Stomach smooth muscle (tissue), 2 donors: ENCODE data around the gene FJX1.

ENCODE experiments used
- H3K27ac ChIP-seq: one replicate; pipeline ENCODE4 v1.7.0; 2013; ENCODE audit warnings: mild to moderate bottlenecking, low read length, inconsistent platforms
- H3K27me3 ChIP-seq, 2 donors: one replicate each; pipeline ENCODE4 v1.7.0; 2013; ENCODE audit warnings: low read length in 2 of 2; ENCODE audit not compliant: insufficient read depth in 2 of 2, control insufficient read depth in 1 of 2
- H3K36me3 ChIP-seq, 2 donors: one replicate each; pipeline ENCODE4 v1.7.0; 2013; ENCODE audit warnings: low read length in 2 of 2; ENCODE audit not compliant: control insufficient read depth in 2 of 2, insufficient read depth in 2 of 2
- H3K4me1 ChIP-seq: one replicate; pipeline ENCODE4 v1.7.0; 2013; ENCODE audit warnings: low read length; ENCODE audit not compliant: control insufficient read depth, insufficient read depth
- H3K4me3 ChIP-seq, 2 donors: one replicate each; pipeline ENCODE4 v1.7.0; 2013; ENCODE audit warnings: low read length in 2 of 2
- H3K9ac ChIP-seq, 2 donors: one replicate each; pipeline ENCODE4 v1.7.0; 2013; ENCODE audit warnings: low read length in 2 of 2, mild to moderate bottlenecking in 1 of 2
- H3K9me3 ChIP-seq, 2 donors: one replicate each; pipeline ENCODE4 v1.7.0; 2013; ENCODE audit warnings: low read length in 2 of 2; ENCODE audit not compliant: control insufficient read depth in 2 of 2
- donor health status: healthy.
- donor health status: Pancreatic carcinoma.

The FJX1 gene

GRCh38 chr11:35587972-35588371 lies 30.3 kb upstream of the FJX1 start:
- H3K4me1 ChIP-seq = no peaks in the 10 kb centered on the region
- peaks cover 0 to 5% of the 10 kb centered on the region in 2 donors for H3K27me3 ChIP-seq
- H3K4me3 ChIP-seq = no peak overlapping the region
- no peak overlapping the region for H3K27ac ChIP-seq
- no peaks in the 10 kb centered on the region for H3K9me3 ChIP-seq
- H3K9ac ChIP-seq = no peak overlapping the region
- H3K36me3 ChIP-seq = no peaks in the 10 kb centered on the region

GRCh38 chr11:35588627-35589026 lies 29.6 kb upstream of the FJX1 start:
- Histone ChIP-seq H3K27me3 (peaks cover 0 to 5% of the 10 kb centered on the region in 2 donors), H3K4me3 (no peak overlapping the region), H3K9ac (no peak overlapping the region), H3K4me1 (no peaks in the 10 kb centered on the region), H3K9me3 (peaks cover 0 to 4% of the 10 kb centered on the region in 2 donors), H3K36me3 (no peaks in the 10 kb centered on the region), H3K27ac (no peak overlapping the region)

- H3K9ac ChIP-seq = no peak overlapping the region
- H3K4me1 ChIP-seq = no peaks in the 10 kb centered on the region
- no peak overlapping the region for H3K4me3 ChIP-seq
- H3K9me3 ChIP-seq = peaks cover 0 to 4% of the 10 kb centered on the region in 2 donors
- no peak overlapping the region for H3K27ac ChIP-seq
- H3K27me3 ChIP-seq = peaks cover 0 to 5% of the 10 kb centered on the region in 2 donors
- H3K36me3 ChIP-seq = no peaks in the 10 kb centered on the region
These were observed 29.0 kb upstream of the FJX1 start for GRCh38 chr11:35589281-35589680.

- peaks cover 0 to 2% of the 10 kb centered on the region in 2 donors for H3K27me3 ChIP-seq
- H3K27ac ChIP-seq = no peak overlapping the region
- no peaks in the 10 kb centered on the region for H3K4me1 ChIP-seq
- H3K4me3 ChIP-seq = no peak overlapping the region
- no peaks in the 10 kb centered on the region for H3K36me3 ChIP-seq
- H3K9me3 ChIP-seq = peaks cover 0 to 4% of the 10 kb centered on the region in 2 donors
- H3K9ac ChIP-seq = no peak overlapping the region
These were observed 27.8 kb upstream of the FJX1 start for GRCh38 chr11:35590412-35590811.

- Histone ChIP-seq H3K4me1 (no peaks in the 10 kb centered on the region), H3K27ac (no peak overlapping the region), H3K36me3 (no peaks in the 10 kb centered on the region), H3K4me3 (no peak overlapping the region), H3K27me3 (peaks cover 0 to 1% of the 10 kb centered on the region in 2 donors), H3K9ac (no peak overlapping the region), H3K9me3 (peaks cover 0 to 4% of the 10 kb centered on the region in 2 donors)
These were observed 25.1 kb upstream of the FJX1 start for GRCh38 chr11:35593143-35593542.

GRCh38 chr11:35594680-35595079 lies 23.6 kb upstream of the FJX1 start:
- Histone ChIP-seq H3K27me3 (no peaks in the 10 kb centered on the region), H3K9me3 (peaks cover 0 to 4% of the 10 kb centered on the region in 2 donors), H3K4me3 (no peak overlapping the region), H3K27ac (no peak overlapping the region), H3K9ac (no peak overlapping the region), H3K4me1 (peaks cover 5% of the 10 kb centered on the region), H3K36me3 (no peaks in the 10 kb centered on the region)

- Histone ChIP-seq H3K9me3 (no peaks in the 10 kb centered on the region), H3K36me3 (no peaks in the 10 kb centered on the region), H3K9ac (no peak overlapping the region), H3K27ac (no peak overlapping the region), H3K27me3 (no peaks in the 10 kb centered on the region), H3K4me3 (no peak overlapping the region), H3K4me1 (peaks cover 5% of the 10 kb centered on the region)
These were observed 19.8 kb upstream of the FJX1 start for GRCh38 chr11:35598254-35599125.

GRCh38 chr11:35600331-35600838 lies 17.9 kb upstream of the FJX1 start:
- no peaks in the 10 kb centered on the region for H3K9me3 ChIP-seq
- H3K27me3 ChIP-seq = peaks cover 0 to 2% of the 10 kb centered on the region in 2 donors
- H3K27ac ChIP-seq = no peak overlapping the region
- peaks cover 5% of the 10 kb centered on the region for H3K4me1 ChIP-seq
- H3K36me3 ChIP-seq = no peaks in the 10 kb centered on the region
- no peak overlapping the region for H3K4me3 ChIP-seq
- no peak overlapping the region for H3K9ac ChIP-seq

GRCh38 chr11:35602160-35602793 lies 16.0 kb upstream of the FJX1 start:
- Histone ChIP-seq H3K4me3 (no peak overlapping the region), H3K27ac (no peak overlapping the region), H3K27me3 (peaks cover 0 to 2% of the 10 kb centered on the region in 2 donors), H3K4me1 (peaks cover 7% of the 10 kb centered on the region), H3K36me3 (no peaks in the 10 kb centered on the region), H3K9me3 (no peaks in the 10 kb centered on the region), H3K9ac (no peak overlapping the region)

- H3K4me1 ChIP-seq = peaks cover 7% of the 10 kb centered on the region
- no peak overlapping the region for H3K27ac ChIP-seq
- no peaks in the 10 kb centered on the region for H3K36me3 ChIP-seq
- no peaks in the 10 kb centered on the region for H3K9me3 ChIP-seq
- H3K27me3 ChIP-seq = peaks cover 0 to 2% of the 10 kb centered on the region in 2 donors
- no peak overlapping the region for H3K4me3 ChIP-seq
- no peak overlapping the region for H3K9ac ChIP-seq
These were observed 15.3 kb upstream of the FJX1 start for GRCh38 chr11:35602979-35603378.
